Caco-2 (cell line): Measurements from ENCODE around the gene RND2. TPM values are rescaled to one million over a fixed set of nuclear protein-coding genes. Genes with fewer than 3 reads are reported as not detected.

Source experiments
- BruUV-seq: library from RNA; stranded (reverse); fragments of 400-500 nt; replicated peaks from 2 replicates; lab custom pipeline; 2021; lab: Mats Ljungman, UMichigan
- CTCF ChIA-PET: fragments of 300-600 bp; sonication (Branson Sonifier 250); formaldehyde crosslinking; loops from one replicate; lab custom pipeline; 2022; ENCODE audit warnings: antibody characterized with exemption; lab: Charles Lee
- POLR2A ChIA-PET: fragments of 300-600 bp; sonication (Branson Sonifier 250); formaldehyde crosslinking; loops from one replicate; lab custom pipeline; 2022; ENCODE audit warnings: antibody characterized with exemption; lab: Charles Lee
- DNase-seq, 2 experiments: peaks; one replicate each; pipeline versions ENCODE4 v3.0.0 to v3.0.0-alpha.2; 2020 to 2022
- H3K27me3 ChIP-seq: replicated peaks from 2 replicates; pipeline ENCODE4 v1.6.0; 2011; ENCODE audit warnings: low read length; ENCODE audit not compliant: control insufficient read depth, insufficient read depth
- H3K36me3 ChIP-seq: 2 replicates; pipeline ENCODE4 v1.5.1; 2011; ENCODE audit warnings: low read length; ENCODE audit not compliant: control insufficient read depth, insufficient read depth
- H3K4me1 ChIP-seq: fragments of 250-450 bp; sonication (Bioruptor Pico); 2 replicates; pipeline ENCODE4 v1.5.1; 2020; ENCODE audit warnings: mild to moderate bottlenecking
- H3K4me3 ChIP-seq: 2 replicates; pipeline ENCODE4 v1.5.1; 2011; ENCODE audit warnings: low read depth, mild to moderate bottlenecking, control low read depth, low read length
- H3K9me3 ChIP-seq: fragments of 250-450 bp; sonication (Bioruptor Pico); 2 replicates; pipeline ENCODE4 v1.5.1; 2020; ENCODE audit warnings: mild to moderate bottlenecking, moderate library complexity
- H3K27ac Mint-ChIP-seq: one replicate; pipeline ENCODE4 v1.8.0; 2022; ENCODE audit warnings: mixed read lengths; ENCODE audit not compliant: unreplicated experiment
- H3K27me3 Mint-ChIP-seq: one replicate; pipeline ENCODE4 v1.8.0; 2022; ENCODE audit warnings: mixed read lengths; ENCODE audit not compliant: insufficient read depth, unreplicated experiment
- H3K36me3 Mint-ChIP-seq: one replicate; pipeline ENCODE4 v1.8.0; 2022; ENCODE audit warnings: mild to moderate bottlenecking, mixed read lengths; ENCODE audit not compliant: insufficient read depth, unreplicated experiment
- H3K4me1 Mint-ChIP-seq: one replicate; pipeline ENCODE4 v1.8.0; 2022; ENCODE audit warnings: low read depth, mixed read lengths; ENCODE audit not compliant: unreplicated experiment
- H3K4me3 Mint-ChIP-seq: one replicate; pipeline ENCODE4 v1.8.0; 2022; ENCODE audit warnings: mild to moderate bottlenecking, moderate library complexity, mixed read lengths; ENCODE audit not compliant: unreplicated experiment
- H3K9me3 Mint-ChIP-seq: one replicate; pipeline ENCODE4 v1.8.0; 2022; ENCODE audit warnings: mixed read lengths; ENCODE audit not compliant: unreplicated experiment
- CTCF ChIP-seq, 2 experiments: fragments of 200-600 bp in 1 of 2; IDR thresholded peaks; 1 replicate in 1 of 2; 2 replicates in 1 of 2; pipeline versions ENCODE4 v1.5.1 to v1.8.0; 2011 to 2022; ENCODE audit warnings: antibody characterized with exemption in 1 of 2, control low read depth in 1 of 2, inconsistent platforms in 1 of 2, low read depth in 1 of 2, low read length in 1 of 2, mild to moderate bottlenecking in 1 of 2, moderate library complexity in 1 of 2; ENCODE audit not compliant: insufficient read depth in 1 of 2, severe bottlenecking in 1 of 2, unreplicated experiment in 1 of 2
- intact Hi-C: fragments of 100-400 bp; cut with micrococcal nuclease; formaldehyde crosslinking; loops from one replicate; pipeline ENCODE4 v1.10.0; 2022; ENCODE audit not compliant: unreplicated experiment
- total RNA-seq: library from RNA; stranded (reverse); gene quantifications from 2 replicates; pipeline ENCODE4 v1.2.3, GENCODE V29; 2022

RND2 gene
- total RNA-seq, 1 experiment from 2014 or later, result 1.2 TPM

- H3K4me3 Mint-ChIP-seq, result peak overlapping the region; percentile 100
- Histone ChIP-seq H3K27me3 (no peaks in the 10 kb centered on the region), H3K36me3 (no peaks in the 10 kb centered on the region), H3K4me3 (peak overlapping the region; percentile 100), H3K9me3 (no peaks in the 10 kb centered on the region), H3K4me1 (peaks cover 7% of the 10 kb centered on the region; the same call in 1 of the 2 replicates)
- DNase-seq, result peak; percentile 73 to 82
- no peaks in the 10 kb centered on the region for H3K27me3 Mint-ChIP-seq
- CTCF ChIA-PET, result interaction anchor here (0.6 kb wide), 1 partner anchor 17 kb away, joined by 4 read pairs; the partner anchor contains the start of gene RPL27
- H3K4me1 Mint-ChIP-seq, result peaks cover 12% of the 10 kb centered on the region
- intact Hi-C loops, result loop anchor here (1.0 to 2.0 kb wide), 3 partner anchors 16 to 48 kb away; partner anchors contain the start of genes AARSD1 and RPL27
- BruUV-seq, result no TSS peak
- H3K36me3 Mint-ChIP-seq, result peaks cover 45% of the 10 kb centered on the region
- peak overlapping the region; percentile 96 for H3K27ac Mint-ChIP-seq
- TF ChIP-seq CTCF (IDR thresholded peaks at IDR 0.05; ENCODE audit: insufficient read depth in 1 of 2, low read depth in 1 of 2, low read length in 1 of 2, severe bottlenecking in 1 of 2, unreplicated experiment in 1 of 2), result peak in 1 of 2 experiments; percentile 55
- POLR2A ChIA-PET, result interaction anchor here (0.6 to 2.7 kb wide), 3 partner anchors 17 to 157 kb away, joined by 3 to 21 read pairs (median 4); partner anchors contain the start of genes BECN1, BRCA1 and RPL27
- H3K9me3 Mint-ChIP-seq, result peaks cover 13% of the 10 kb centered on the region
These were observed 44.1 kb upstream of the RND2 start for GRCh38 chr17:42980766-42981397.

GRCh38 chr17:42982266-42982665 is 42.8 kb upstream of the RND2 start:
- Histone ChIP-seq H3K4me1 (peaks cover 7% of the 10 kb centered on the region; the same call in 1 of the 2 replicates), H3K36me3 (peaks cover 2% of the 10 kb centered on the region), H3K9me3 (no peaks in the 10 kb centered on the region), H3K27me3 (no peaks in the 10 kb centered on the region), H3K4me3 (no peak overlapping the region)
- BruUV-seq, result no TSS peak
- intact Hi-C loops, result no loop called here
- no peak for DNase-seq
- Mint-ChIP-seq H3K27ac (peak overlapping the region; percentile 96), H3K36me3 (peaks cover 59% of the 10 kb centered on the region), H3K4me3 (peak overlapping the region; percentile 100), H3K4me1 (peaks cover 12% of the 10 kb centered on the region), H3K27me3 (no peaks in the 10 kb centered on the region), H3K9me3 (peaks cover 13% of the 10 kb centered on the region)
- ChIA-PET POLR2A (interaction anchor here (2.7 kb wide), 1 partner anchor 16 kb away, joined by 21 read pairs; the partner anchor contains the start of gene RPL27), CTCF (interaction anchor here (1.3 kb wide), 1 partner anchor 16 kb away, joined by 3 read pairs; the partner anchor contains the start of gene RPL27)
- TF ChIP-seq CTCF (IDR thresholded peaks at IDR 0.05; ENCODE audit: insufficient read depth in 1 of 2, low read depth in 1 of 2, low read length in 1 of 2, severe bottlenecking in 1 of 2, unreplicated experiment in 1 of 2), result no peak

DNA sequence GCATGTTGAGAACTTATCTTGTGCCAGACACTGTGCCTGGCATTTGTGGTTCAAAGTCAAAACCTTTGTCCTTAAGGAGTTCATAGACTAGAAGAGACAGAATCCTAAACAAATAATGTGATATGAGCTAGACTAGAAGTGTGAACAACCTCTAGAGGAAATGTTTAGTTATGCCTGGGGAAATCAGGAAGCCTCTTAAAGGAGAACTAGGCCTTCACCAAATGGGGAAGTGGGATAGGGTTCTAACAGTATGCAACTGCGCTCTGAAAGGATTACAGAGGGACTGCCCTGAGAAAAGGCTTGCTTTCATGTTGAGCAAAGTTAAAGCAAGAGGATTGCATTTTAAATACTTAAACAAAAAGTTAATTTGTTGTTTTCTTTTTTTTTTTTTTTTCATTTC is 39.8 kb upstream of the RND2 start:
- Histone ChIP-seq H3K4me3 (no peak overlapping the region), H3K27me3 (no peaks in the 10 kb centered on the region), H3K9me3 (no peaks in the 10 kb centered on the region), H3K36me3 (peaks cover 4% of the 10 kb centered on the region), H3K4me1 (peaks cover 7% of the 10 kb centered on the region; the same call in 1 of the 2 replicates)
- Mint-ChIP-seq H3K9me3 (no peaks in the 10 kb centered on the region), H3K4me3 (no peak overlapping the region), H3K27me3 (no peaks in the 10 kb centered on the region), H3K36me3 (peaks cover 79% of the 10 kb centered on the region), H3K4me1 (peaks cover 6% of the 10 kb centered on the region), H3K27ac (no peak overlapping the region)
- intact Hi-C loops, result no loop called here
- ChIA-PET CTCF (no interaction called here), POLR2A (interaction anchor here (0.6 to 0.9 kb wide), 2 partner anchors 13 to 122 kb away, joined by 4 to 6 read pairs; partner anchors contain the start of gene RPL27)
- DNase-seq, result no peak
- BruUV-seq, result no TSS peak
- no peak for TF ChIP-seq CTCF (IDR thresholded peaks at IDR 0.05; ENCODE audit: insufficient read depth in 1 of 2, low read depth in 1 of 2, low read length in 1 of 2, severe bottlenecking in 1 of 2, unreplicated experiment in 1 of 2)
